AG04450 (cell line): ENCODE data around the gene CBARP. TPM values are rescaled to one million over a fixed set of nuclear protein-coding genes. Genes with fewer than 3 reads are reported as not detected.

Experiments used
- CTCF ChIA-PET: fragments of 300-600, 350-600 bp; formaldehyde crosslinking; extraction: SDS; loops from one replicate; lab custom pipeline; 2022; ENCODE audit warnings: antibody characterized with exemption, inconsistent platforms; lab: Charles Lee
- POLR2A ChIA-PET: fragments of 350-600 bp; formaldehyde crosslinking; extraction: SDS; loops from one replicate; lab custom pipeline; 2021; ENCODE audit warnings: antibody characterized with exemption, inconsistent platforms; lab: Yijun Ruan, JAX
- DNase-seq: peaks from one replicate; pipeline ENCODE4 v3.0.0-alpha.2; 2011; ENCODE audit warnings: low read depth, low spot score
- H3K27ac ChIP-seq: one replicate; pipeline ENCODE4 v1.5.1; 2012; ENCODE audit warnings: low read depth, low read length, control low read depth
- H3K27me3 ChIP-seq: one replicate; pipeline ENCODE4 v1.6.0; 2012; ENCODE audit warnings: low read length; ENCODE audit not compliant: control insufficient read depth, insufficient read depth
- H3K4me3 ChIP-seq: 2 replicates; pipeline ENCODE4 v1.5.1; 2011; ENCODE audit warnings: mild to moderate bottlenecking, low read depth, low read length, control low read depth
- H3K9me3 ChIP-seq: 2 replicates; pipeline ENCODE4 v1.5.1; 2012; ENCODE audit warnings: low read length; ENCODE audit not compliant: control insufficient read depth, insufficient read depth
- CTCF ChIP-seq: IDR thresholded peaks from 2 replicates; pipeline ENCODE4 v1.5.1; 2011; ENCODE audit warnings: low read depth, low read length, control low read depth, inconsistent platforms
- polyA plus RNA-seq: library from polyadenylated mRNA; depleted of rRNA; stranded (reverse); fragments of >200 nt; gene quantifications from 2 replicates; pipeline ENCODE4 v1.2.3, GENCODE V29; 2011

CBARP gene
- polyA plus RNA-seq, 1 experiment = 1.1 TPM

- H3K27ac ChIP-seq = peak overlapping the region; percentile 68
- no peak overlapping the region for H3K4me3 ChIP-seq
- DNase-seq = no peak
- no peaks in the 10 kb centered on the region; the same call in 1 of the 2 replicates for H3K9me3 ChIP-seq
- CTCF ChIA-PET = interaction anchor here (1.1 to 1.4 kb wide), 2 partner anchors 8 to 14 kb away, joined by 3 read pairs; no protein-coding TSS in a partner anchor
- H3K27me3 ChIP-seq = no peaks in the 10 kb centered on the region
- POLR2A ChIA-PET = interaction anchor here (1.0 to 7.4 kb wide), 2 partner anchors 9 to 14 kb away, joined by 3 to 241 read pairs; partner anchors contain the start of gene CIRBP
- no peak for TF ChIP-seq CTCF
Observed at GRCh38 chr19:1258163-1258492, 20.3 kb upstream of the CBARP start.

- H3K27me3 ChIP-seq = no peaks in the 10 kb centered on the region
- H3K4me3 ChIP-seq = no peak overlapping the region
- CTCF ChIA-PET = interaction anchor here (1.1 to 3.1 kb wide), 3 partner anchors 9 to 14 kb away, joined by 3 to 13 read pairs (median 3); no protein-coding TSS in a partner anchor
- POLR2A ChIA-PET = interaction anchor here (0.8 to 7.4 kb wide), 2 partner anchors 9 kb away, joined by 4 to 241 read pairs; partner anchors contain the start of gene CIRBP
- TF ChIP-seq CTCF = no peak
- H3K27ac ChIP-seq = peak overlapping the region; percentile 68
- DNase-seq = no peak
- H3K9me3 ChIP-seq = no peaks in the 10 kb centered on the region; the same call in 1 of the 2 replicates
Observed at GRCh38 chr19:1257475-1258162, 19.8 kb upstream of the CBARP start.

- no peak for DNase-seq
- ChIA-PET CTCF (interaction anchor here (2.4 to 3.1 kb wide), 2 partner anchors 9 to 12 kb away, joined by 13 to 16 read pairs; no protein-coding TSS in a partner anchor), POLR2A (interaction anchor here (0.8 to 7.4 kb wide), 2 partner anchors 8 to 10 kb away, joined by 4 to 241 read pairs; partner anchors contain the start of gene CIRBP)
- no peak for TF ChIP-seq CTCF
- Histone ChIP-seq H3K9me3 (no peaks in the 10 kb centered on the region; the same call in 1 of the 2 replicates), H3K4me3 (no peak overlapping the region), H3K27me3 (no peaks in the 10 kb centered on the region), H3K27ac (peak overlapping the region; percentile 68)
Observed at GRCh38 chr19:1256646-1257474, 19.1 kb upstream of the CBARP start.

GRCh38 chr19:1255186-1256161, 17.7 kb upstream of the CBARP start:
- Histone ChIP-seq H3K27ac (peak overlapping the region; percentile 73), H3K4me3 (no peak overlapping the region), H3K27me3 (no peaks in the 10 kb centered on the region), H3K9me3 (no peaks in the 10 kb centered on the region; the same call in 1 of the 2 replicates)
- CTCF ChIA-PET = interaction anchor here (2.4 to 3.1 kb wide), 2 partner anchors 11 kb away, joined by 13 to 16 read pairs; no protein-coding TSS in a partner anchor
- POLR2A ChIA-PET = interaction anchor here (0.6 to 7.4 kb wide), 2 partner anchors 11 to 18 kb away, joined by 3 to 241 read pairs; partner anchors contain the start of gene CIRBP
- TF ChIP-seq CTCF = no peak
- DNase-seq = no peak
